WTC11 (cell line): ENCODE measurements around the gene KRT35. TPM values are rescaled to one million over a fixed set of nuclear protein-coding genes. Genes with fewer than 3 reads are reported as not detected.

Source experiments
- ATAC-seq: fragments of 200-7000 bp; cut with Tn5 transposase; 2 replicates; pipeline ENCODE4 v1.10.0; 2021; ENCODE audit warnings: mild to moderate bottlenecking, moderate library complexity
- CTCF ChIA-PET: fragments of 300-600 bp; sonication (Branson Sonifier 250); formaldehyde crosslinking; loops from one replicate; lab custom pipeline; 2021; ENCODE audit warnings: antibody characterized with exemption; lab: Charles Lee
- POLR2A ChIA-PET: fragments of 350-600 bp; sonication (Branson Sonifier 250); formaldehyde crosslinking; loops from one replicate; lab custom pipeline; 2021; ENCODE audit warnings: antibody characterized with exemption; lab: Charles Lee
- DNase-seq: peaks from one replicate; pipeline ENCODE4 v3.0.0; 2021; ENCODE audit warnings: low spot score
- H3K27ac Mint-ChIP-seq: 2 replicates; pipeline ENCODE4 v1.8.0; 2021; ENCODE audit warnings: mixed read lengths
- H3K27me3 Mint-ChIP-seq: 2 replicates; pipeline ENCODE4 v1.8.0; 2021; ENCODE audit warnings: low read depth, mild to moderate bottlenecking, moderate library complexity, mixed read lengths
- H3K36me3 Mint-ChIP-seq: 2 replicates; pipeline ENCODE4 v1.8.0; 2021; ENCODE audit warnings: mixed read lengths
- H3K4me1 Mint-ChIP-seq: 2 replicates; pipeline ENCODE4 v1.8.0; 2022; ENCODE audit warnings: mixed read lengths
- H3K4me3 Mint-ChIP-seq: 2 replicates; pipeline ENCODE4 v1.8.0; 2021; ENCODE audit warnings: mild to moderate bottlenecking, moderate library complexity, mixed read lengths
- H3K9me3 Mint-ChIP-seq: 2 replicates; pipeline ENCODE4 v1.8.0; 2021; ENCODE audit warnings: mixed read lengths
- ATF2 ChIP-seq: sonication (generic); formaldehyde crosslinking; IDR thresholded peaks from 2 replicates; pipeline ENCODE4 v1.8.1; 2022; ENCODE audit warnings: low read depth, missing genetic modification reagents, borderline replicate concordance
- ESRRA ChIP-seq: sonication (generic); formaldehyde crosslinking; IDR thresholded peaks from 2 replicates; pipeline ENCODE4 v1.8.1; 2022; ENCODE audit warnings: mild to moderate bottlenecking, missing genetic modification reagents, borderline replicate concordance
- FOXP4 ChIP-seq: sonication (generic); formaldehyde crosslinking; IDR thresholded peaks from 2 replicates; pipeline ENCODE4 v1.8.0; 2022; ENCODE audit warnings: mild to moderate bottlenecking, missing genetic modification reagents
- KAT7 ChIP-seq: sonication (generic); formaldehyde crosslinking; IDR thresholded peaks from 2 replicates; pipeline ENCODE4 v1.8.1; 2023; ENCODE audit warnings: missing genetic modification reagents, mild to moderate bottlenecking, borderline replicate concordance
- MXD4 ChIP-seq: fragments of 250-450 bp; sonication (Bioruptor Pico); IDR thresholded peaks from 2 replicates; pipeline ENCODE4 v1.8.0; 2021; ENCODE audit warnings: mild to moderate bottlenecking, moderate library complexity, borderline replicate concordance
- NR1H2 ChIP-seq: sonication (generic); formaldehyde crosslinking; IDR thresholded peaks from 2 replicates; pipeline ENCODE4 v1.9.0; 2021; ENCODE audit warnings: mild to moderate bottlenecking, moderate library complexity, missing genetic modification reagents
- NR3C1 ChIP-seq: sonication (generic); formaldehyde crosslinking; conservative IDR thresholded peaks from 2 replicates; pipeline ENCODE4 v1.8.1; 2023; ENCODE audit warnings: low read depth, mild to moderate bottlenecking, missing genetic modification reagents
- SOX15 ChIP-seq: fragments of 250-450 bp; sonication (Bioruptor Pico); IDR thresholded peaks from 2 replicates; pipeline ENCODE4 v1.9.0; 2021; ENCODE audit warnings: mild to moderate bottlenecking
- SP1 ChIP-seq: sonication (generic); formaldehyde crosslinking; conservative IDR thresholded peaks from 2 replicates; pipeline ENCODE4 v1.8.1; 2022; ENCODE audit warnings: missing genetic modification reagents
- ZNF121 ChIP-seq: sonication (generic); formaldehyde crosslinking; IDR thresholded peaks from 2 replicates; pipeline ENCODE4 v1.8.0; 2023; ENCODE audit warnings: missing genetic modification reagents
- ZNF219 ChIP-seq: sonication (generic); formaldehyde crosslinking; IDR thresholded peaks from 2 replicates; pipeline ENCODE4 v1.8.0; 2023; ENCODE audit warnings: missing genetic modification reagents, mild to moderate bottlenecking, borderline replicate concordance
- ZNF263 ChIP-seq: sonication (generic); formaldehyde crosslinking; IDR thresholded peaks from 2 replicates; pipeline ENCODE4 v1.8.1; 2022; ENCODE audit warnings: low read depth, mild to moderate bottlenecking, moderate library complexity, missing genetic modification reagents
- ZNF416 ChIP-seq: fragments of 250-450 bp; sonication (Bioruptor Pico); IDR thresholded peaks from 2 replicates; pipeline ENCODE4 v1.9.0; 2021; ENCODE audit warnings: mild to moderate bottlenecking, inconsistent platforms
- total RNA-seq: library from RNA; stranded (reverse); gene quantifications from 3 replicates; pipeline ENCODE4 v1.2.3, GENCODE V29; 2021
- TF ChIP-seq, protein P1 (sequence below): fragments of 250-450 bp; sonication (Bioruptor Pico); IDR thresholded peaks from 2 replicates; pipeline ENCODE4 v1.9.0; 2021; ENCODE audit warnings: mild to moderate bottlenecking, borderline replicate concordance
- TF ChIP-seq, protein P2 (sequence below): sonication (generic); formaldehyde crosslinking; IDR thresholded peaks from 2 replicates; pipeline ENCODE4 v1.8.1; 2022; ENCODE audit warnings: low read depth, mild to moderate bottlenecking, moderate library complexity, missing genetic modification reagents, borderline replicate concordance
- TF ChIP-seq, protein P3 (sequence below): sonication (generic); formaldehyde crosslinking; IDR thresholded peaks from 2 replicates; pipeline ENCODE4 v1.8.1; 2022; ENCODE audit warnings: missing genetic modification reagents, borderline replicate concordance

Gene KRT35
- total RNA-seq, 1 experiment from 2014 or later = not detected

- Mint-ChIP-seq H3K36me3 (no peaks in the 10 kb centered on the region), H3K4me3 (no peak overlapping the region), H3K27ac (no peak overlapping the region), H3K4me1 (no peaks in the 10 kb centered on the region), H3K27me3 (peaks cover 5% of the 10 kb centered on the region), H3K9me3 (peaks cover 16% of the 10 kb centered on the region)
- DNase-seq = no peak
- no peak for ATAC-seq
- ChIA-PET POLR2A (no interaction called here), CTCF (interaction anchor here (1.3 to 1.6 kb wide), 2 partner anchors 84 to 198 kb away, joined by 4 to 6 read pairs; no protein-coding TSS in a partner anchor)
- TF ChIP-seq NR1H2 (CRISPR knock-in tag) (no peak), ATF2 (CRISPR knock-in tag) (no peak)
Observed at GRCh38 chr17:41464682-41465081, 16.3 kb downstream of the KRT35 start.

DNA sequence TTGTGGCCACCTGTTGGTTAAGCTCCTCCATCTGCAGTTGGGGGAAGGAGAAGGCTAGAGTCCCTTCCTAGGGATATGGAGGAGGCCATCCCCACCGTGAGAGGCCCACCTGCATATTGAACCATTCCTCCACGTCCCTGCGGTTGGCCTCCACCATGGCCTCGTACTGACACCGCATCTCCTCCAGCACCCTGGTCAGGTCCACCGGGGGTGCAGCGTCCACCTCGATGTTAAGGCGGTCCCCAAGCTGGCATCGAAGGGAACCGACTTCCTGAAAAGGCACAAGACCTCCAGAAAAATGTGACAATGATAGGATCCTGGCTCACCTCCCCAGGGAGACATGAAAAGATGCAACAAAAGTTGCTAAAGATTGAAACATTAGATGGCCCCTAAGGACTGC, 16.8 kb downstream of the KRT35 start:
- ChIA-PET CTCF (interaction anchor here (1.3 to 1.6 kb wide), 2 partner anchors 85 to 199 kb away, joined by 4 to 6 read pairs; no protein-coding TSS in a partner anchor), POLR2A (no interaction called here)
- DNase-seq = no peak
- Mint-ChIP-seq H3K36me3 (no peaks in the 10 kb centered on the region), H3K4me1 (no peaks in the 10 kb centered on the region), H3K4me3 (no peak overlapping the region), H3K27ac (no peak overlapping the region)
- TF ChIP-seq, protein P1, sequence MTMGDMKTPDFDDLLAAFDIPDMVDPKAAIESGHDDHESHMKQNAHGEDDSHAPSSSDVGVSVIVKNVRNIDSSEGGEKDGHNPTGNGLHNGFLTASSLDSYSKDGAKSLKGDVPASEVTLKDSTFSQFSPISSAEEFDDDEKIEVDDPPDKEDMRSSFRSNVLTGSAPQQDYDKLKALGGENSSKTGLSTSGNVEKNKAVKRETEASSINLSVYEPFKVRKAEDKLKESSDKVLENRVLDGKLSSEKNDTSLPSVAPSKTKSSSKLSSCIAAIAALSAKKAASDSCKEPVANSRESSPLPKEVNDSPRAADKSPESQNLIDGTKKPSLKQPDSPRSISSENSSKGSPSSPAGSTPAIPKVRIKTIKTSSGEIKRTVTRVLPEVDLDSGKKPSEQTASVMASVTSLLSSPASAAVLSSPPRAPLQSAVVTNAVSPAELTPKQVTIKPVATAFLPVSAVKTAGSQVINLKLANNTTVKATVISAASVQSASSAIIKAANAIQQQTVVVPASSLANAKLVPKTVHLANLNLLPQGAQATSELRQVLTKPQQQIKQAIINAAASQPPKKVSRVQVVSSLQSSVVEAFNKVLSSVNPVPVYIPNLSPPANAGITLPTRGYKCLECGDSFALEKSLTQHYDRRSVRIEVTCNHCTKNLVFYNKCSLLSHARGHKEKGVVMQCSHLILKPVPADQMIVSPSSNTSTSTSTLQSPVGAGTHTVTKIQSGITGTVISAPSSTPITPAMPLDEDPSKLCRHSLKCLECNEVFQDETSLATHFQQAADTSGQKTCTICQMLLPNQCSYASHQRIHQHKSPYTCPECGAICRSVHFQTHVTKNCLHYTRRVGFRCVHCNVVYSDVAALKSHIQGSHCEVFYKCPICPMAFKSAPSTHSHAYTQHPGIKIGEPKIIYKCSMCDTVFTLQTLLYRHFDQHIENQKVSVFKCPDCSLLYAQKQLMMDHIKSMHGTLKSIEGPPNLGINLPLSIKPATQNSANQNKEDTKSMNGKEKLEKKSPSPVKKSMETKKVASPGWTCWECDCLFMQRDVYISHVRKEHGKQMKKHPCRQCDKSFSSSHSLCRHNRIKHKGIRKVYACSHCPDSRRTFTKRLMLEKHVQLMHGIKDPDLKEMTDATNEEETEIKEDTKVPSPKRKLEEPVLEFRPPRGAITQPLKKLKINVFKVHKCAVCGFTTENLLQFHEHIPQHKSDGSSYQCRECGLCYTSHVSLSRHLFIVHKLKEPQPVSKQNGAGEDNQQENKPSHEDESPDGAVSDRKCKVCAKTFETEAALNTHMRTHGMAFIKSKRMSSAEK (CRISPR knock-in tag) = no peak
- no peak for TF ChIP-seq ZNF263 (CRISPR knock-in tag)
- no peak for TF ChIP-seq ESRRA
- TF ChIP-seq, protein P2, sequence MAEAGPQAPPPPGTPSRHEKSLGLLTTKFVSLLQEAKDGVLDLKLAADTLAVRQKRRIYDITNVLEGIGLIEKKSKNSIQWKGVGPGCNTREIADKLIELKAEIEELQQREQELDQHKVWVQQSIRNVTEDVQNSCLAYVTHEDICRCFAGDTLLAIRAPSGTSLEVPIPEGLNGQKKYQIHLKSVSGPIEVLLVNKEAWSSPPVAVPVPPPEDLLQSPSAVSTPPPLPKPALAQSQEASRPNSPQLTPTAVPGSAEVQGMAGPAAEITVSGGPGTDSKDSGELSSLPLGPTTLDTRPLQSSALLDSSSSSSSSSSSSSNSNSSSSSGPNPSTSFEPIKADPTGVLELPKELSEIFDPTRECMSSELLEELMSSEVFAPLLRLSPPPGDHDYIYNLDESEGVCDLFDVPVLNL (CRISPR knock-in tag) = no peak
- no peak for TF ChIP-seq MXD4 (CRISPR knock-in tag)
- TF ChIP-seq ZNF121 (CRISPR knock-in tag) = no peak
- TF ChIP-seq ZNF416 (CRISPR knock-in tag) = no peak
- no peak for TF ChIP-seq NR3C1
- no peak for TF ChIP-seq SP1 (CRISPR knock-in tag)
- no peak for TF ChIP-seq FOXP4 (CRISPR knock-in tag)
- no peak for TF ChIP-seq KAT7 (CRISPR knock-in tag)
- TF ChIP-seq ZNF219 (CRISPR knock-in tag) = no peak
- TF ChIP-seq, protein P3, sequence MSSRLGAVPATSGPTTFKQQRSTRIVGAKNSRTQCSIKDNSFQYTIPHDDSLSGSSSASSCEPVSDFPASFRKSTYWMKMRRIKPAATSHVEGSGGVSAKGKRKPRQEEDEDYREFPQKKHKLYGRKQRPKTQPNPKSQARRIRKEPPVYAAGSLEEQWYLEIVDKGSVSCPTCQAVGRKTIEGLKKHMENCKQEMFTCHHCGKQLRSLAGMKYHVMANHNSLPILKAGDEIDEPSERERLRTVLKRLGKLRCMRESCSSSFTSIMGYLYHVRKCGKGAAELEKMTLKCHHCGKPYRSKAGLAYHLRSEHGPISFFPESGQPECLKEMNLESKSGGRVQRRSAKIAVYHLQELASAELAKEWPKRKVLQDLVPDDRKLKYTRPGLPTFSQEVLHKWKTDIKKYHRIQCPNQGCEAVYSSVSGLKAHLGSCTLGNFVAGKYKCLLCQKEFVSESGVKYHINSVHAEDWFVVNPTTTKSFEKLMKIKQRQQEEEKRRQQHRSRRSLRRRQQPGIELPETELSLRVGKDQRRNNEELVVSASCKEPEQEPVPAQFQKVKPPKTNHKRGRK (CRISPR knock-in tag) = no peak
- TF ChIP-seq SOX15 = no peak
- TF ChIP-seq, all 79 proteins: peak for 0
- H3K9me3 Mint-ChIP-seq = peaks cover 16% of the 10 kb centered on the region
- H3K27me3 Mint-ChIP-seq = peaks cover 5% of the 10 kb centered on the region
- ATAC-seq = no peak
